HT-29 (cell line): Measurements from ENCODE around the gene SEC61B. TPM values are rescaled to one million over a fixed set of nuclear protein-coding genes. Genes with fewer than 3 reads are reported as not detected.
"Not testable (repeated sequence)": the region's sequence is repeated elsewhere in the genome, so short reads cannot be mapped to it uniquely, and the experiment has no call there.

Experiments
- DNase-seq: peaks from one replicate; pipeline ENCODE4 v3.0.0-alpha.2; 2015; ENCODE audit warnings: low spot score
- total RNA-seq: library from RNA; depleted of rRNA; stranded (reverse); fragments of >200 nt; shearing (Covaris generic); gene quantifications from 2 replicates; pipeline ENCODE4 v1.2.3, GENCODE V29; 2014

SEC61B gene
- total RNA-seq, 1 experiment from 2014 or later, result 116 TPM

DNA sequence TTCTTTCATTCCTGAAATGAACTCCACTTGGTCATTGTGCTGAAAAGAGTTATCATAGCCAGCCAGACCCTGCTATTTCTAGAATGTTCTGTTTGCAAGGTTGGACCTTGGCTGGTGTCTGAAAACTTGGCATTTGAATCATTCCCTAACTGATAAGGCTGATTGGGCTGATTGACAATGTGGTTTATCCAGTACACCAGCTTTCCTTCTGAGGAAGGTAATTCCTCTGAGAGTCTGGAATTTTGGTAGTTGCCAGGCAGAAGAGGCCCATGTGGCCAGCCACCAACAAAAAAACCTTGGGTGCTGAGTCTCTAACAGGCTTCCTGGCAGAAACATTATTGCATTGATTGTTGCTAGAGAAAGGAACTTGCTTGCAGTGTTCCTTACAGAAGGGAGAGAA, 15.3 kb downstream of the SEC61B start:
- DNase-seq, result no peak

DNA sequence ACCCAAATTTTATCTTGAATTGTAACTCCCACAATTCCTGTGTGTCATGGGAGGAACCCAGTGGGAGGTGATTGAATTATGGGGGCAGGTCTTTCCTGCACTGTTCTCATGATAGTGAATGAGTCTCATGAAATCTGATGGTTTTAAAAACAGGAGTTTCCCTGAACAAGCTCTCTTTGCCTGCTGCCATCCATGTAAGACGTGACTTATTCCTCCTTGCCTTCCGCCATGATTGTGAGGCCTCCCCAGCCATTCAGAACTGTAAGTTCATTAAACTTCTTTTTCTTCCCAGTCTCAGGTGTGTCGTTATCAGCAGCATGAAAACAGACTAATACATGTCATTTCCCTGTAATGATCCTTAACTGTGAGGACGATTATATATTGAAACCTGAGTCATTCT, 15.8 kb downstream of the SEC61B start:
- DNase-seq, result not testable (repeated sequence)

DNA sequence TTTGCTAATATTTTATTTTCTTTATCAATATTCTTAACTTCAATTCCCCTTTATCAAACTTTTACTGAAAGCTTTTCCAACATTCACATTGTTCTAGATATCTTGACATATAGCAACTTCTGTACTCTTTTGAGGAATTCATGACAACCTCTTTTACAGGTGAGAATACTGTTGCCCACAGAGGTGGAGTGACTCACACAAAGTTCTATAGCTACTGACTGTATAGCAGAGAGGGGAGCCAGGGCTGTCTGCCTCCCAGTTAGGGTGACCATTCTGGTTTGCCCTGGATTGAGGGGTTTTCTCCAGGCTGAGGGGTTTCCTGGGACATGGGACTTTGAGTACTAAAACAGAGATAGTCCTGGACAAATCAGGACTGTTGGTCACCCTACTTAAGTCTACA, 16.2 kb downstream of the SEC61B start:
- no peak for DNase-seq

DNA sequence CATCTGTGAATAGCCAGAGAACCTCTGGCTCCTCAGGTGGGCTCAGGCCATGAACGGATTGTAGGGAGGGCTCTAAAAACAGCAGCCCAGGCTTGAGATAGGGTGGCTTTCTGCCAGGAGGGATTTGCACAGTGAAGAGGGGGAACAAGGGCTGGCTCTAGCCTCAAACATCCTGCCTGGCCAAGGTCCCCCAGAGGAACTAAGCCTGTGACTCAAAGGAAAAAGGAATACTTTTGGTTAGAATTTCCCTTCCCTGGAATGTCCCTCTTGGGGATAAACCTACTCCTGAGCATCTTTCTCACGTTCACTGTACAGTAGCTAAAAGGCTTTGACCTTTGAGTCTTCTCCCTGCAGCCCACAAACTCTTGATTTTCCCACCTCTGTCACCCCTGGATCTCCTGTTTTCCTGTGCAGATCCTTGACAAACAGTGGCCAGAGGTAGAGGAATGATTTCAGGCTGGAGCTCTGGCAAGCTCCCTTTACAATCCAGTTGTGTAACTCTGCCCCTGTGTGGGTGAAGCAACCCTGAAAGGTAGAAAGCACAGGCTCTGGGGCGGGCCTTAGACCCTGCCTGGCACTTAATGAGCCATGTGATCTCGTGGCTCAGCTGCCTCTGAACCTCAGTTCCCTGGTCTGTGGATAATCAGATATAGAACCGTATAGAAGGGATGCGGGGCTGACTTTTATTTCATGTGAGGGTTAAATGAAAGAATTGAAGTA, 17.4 kb downstream of the SEC61B start:
- no peak for DNase-seq

DNA sequence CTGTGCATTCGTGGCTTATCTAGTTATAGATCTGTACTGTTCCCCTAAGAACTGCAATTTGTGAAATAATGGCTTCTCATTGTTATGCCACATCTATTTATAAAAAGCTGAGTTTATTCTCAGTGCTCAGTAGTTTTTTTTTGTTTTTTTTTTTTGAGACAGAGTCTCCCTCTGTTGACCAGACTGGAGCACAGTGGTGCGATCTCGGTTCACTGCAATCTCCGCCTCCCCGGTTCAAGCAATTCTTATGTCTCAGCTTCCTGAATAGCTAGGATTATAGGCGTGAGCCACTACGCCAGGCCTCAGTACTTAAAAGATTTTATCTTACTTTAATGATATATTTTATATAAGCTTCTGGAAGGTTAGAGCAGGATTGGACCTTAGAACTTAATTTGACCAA, 19.0 kb downstream of the SEC61B start:
- no peak for DNase-seq

DNA sequence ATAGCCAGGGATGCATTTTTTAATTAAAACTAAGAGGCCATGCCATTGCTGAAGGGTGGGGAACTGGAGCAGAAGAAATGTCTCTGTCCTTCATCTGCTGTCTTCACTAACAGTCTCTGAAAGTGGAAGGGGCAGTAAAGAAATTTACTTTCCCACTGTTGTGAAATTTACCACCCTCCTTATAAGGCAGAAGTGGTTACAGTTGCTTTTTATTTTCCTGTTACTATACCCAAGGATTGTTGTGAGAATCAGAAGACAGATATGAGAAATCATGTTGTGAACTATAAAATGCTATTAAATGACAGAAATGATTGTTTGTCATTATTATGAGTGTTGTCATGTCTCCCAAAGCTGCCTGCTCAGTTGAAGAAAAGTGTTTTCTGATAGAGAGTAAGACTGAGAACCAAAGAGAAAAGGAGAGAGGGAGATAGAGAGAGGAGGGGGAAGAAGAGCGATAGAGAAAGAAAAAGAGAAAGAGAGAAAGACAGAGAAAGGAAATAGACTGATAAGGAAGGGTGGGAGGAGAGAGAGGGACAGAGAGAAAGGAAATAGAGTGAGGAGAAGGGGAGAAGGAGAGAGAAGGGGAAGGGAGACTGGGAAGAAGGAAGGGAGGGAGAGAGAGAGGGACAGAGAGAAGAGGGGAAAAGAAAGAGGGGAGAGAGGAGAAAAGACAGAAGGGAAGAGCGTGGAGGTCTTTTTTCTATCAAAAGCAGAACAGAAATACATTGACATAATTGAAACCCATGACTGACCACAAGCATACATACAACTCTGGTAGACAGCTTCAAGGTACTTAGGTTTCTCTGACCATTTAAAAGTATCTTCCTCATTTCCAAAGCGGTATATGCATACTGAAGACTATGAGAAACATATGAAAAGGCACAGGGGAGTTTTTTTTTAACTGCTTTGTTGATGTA, 22.5 kb downstream of the SEC61B start:
- no peak for DNase-seq

DNA sequence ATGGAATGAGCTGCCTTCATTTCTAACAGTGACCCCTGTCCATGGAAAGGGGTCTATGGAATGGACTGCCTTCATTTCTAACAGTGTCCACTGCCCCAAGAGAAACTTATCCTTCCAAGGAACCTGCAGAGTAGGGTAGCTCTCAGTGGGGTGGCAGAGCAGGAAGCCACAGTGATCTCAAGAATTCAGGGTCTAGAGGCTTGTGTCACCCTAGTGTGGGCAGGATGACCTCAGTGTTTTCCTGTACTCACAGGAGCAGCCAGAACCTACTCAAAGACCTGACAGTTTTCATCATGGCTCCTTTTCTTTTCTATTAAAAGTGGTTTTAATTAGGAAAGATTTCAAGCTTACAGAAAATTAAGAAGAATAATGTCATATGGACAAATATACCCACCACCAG, 27.5 kb downstream of the SEC61B start:
- no peak for DNase-seq

DNA sequence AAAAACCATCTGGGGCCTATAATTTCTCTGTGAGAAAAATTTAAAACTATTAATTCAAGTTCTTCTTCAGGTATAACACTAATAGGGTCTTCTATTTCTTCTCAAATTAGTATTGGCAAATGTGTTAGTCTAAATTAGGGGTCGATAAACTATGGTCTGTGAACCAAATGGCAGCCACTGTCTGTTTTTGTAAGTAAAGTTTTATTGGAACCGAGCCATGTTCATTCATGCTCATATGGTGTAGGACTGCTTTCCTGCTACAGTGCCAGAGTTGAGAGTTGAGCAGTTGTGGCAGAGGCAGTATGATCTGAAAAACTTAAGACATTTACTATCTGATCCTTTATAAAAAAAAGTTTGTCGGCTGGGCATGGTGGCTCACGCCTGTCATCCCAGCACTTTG, 29.1 kb downstream of the SEC61B start:
- no peak for DNase-seq

DNA sequence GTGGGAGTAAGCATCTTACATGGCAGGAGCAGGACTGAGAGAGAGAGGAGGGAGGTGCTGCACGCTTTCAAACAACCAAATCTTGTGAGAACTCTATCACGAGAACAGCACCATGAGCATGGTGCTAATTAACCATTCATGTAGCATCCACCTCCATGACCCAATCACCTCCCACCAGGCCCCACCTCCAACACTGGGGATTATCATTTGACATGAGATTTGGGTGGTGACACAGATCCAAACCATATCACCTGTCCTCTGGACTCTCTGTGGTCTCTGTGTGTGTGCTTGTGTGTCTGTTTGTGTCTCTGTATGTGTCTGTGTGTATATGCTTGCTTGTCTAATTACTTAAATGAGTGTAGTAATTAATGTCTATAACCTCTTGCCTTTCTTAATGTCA, 31.1 kb downstream of the SEC61B start:
- no peak for DNase-seq

DNA sequence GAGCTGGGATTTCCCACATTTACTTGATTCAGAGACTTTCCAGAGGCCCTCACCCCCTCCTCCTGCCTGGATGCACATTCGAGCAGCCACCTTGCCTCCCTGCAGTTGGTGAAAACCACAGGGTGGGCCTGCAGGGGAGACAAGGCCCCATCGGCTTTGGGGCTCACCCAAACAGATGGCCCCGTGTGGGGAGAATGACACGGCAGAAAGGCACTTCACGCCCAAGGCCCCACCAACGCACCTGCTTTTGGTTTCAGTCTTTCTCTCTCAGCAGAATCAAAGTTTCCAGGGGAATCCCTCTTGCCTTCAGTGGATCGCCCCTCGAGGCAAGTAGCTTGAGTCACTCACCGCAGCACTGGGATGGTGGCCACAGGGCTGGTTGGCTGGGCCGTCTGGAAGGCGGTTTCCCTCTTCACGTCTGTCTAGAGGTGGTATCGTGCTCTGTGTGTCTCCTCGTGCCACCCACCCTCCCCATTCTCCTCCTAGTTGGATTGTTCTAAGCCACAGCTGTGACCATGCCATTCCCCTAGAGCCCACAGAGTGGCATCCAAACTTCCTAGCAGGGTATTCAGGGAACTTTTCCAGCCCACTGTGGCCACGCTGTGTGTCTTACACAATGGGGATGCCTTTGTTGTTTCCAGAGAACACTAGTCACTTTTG, 31.8 kb downstream of the SEC61B start:
- no peak for DNase-seq

DNA sequence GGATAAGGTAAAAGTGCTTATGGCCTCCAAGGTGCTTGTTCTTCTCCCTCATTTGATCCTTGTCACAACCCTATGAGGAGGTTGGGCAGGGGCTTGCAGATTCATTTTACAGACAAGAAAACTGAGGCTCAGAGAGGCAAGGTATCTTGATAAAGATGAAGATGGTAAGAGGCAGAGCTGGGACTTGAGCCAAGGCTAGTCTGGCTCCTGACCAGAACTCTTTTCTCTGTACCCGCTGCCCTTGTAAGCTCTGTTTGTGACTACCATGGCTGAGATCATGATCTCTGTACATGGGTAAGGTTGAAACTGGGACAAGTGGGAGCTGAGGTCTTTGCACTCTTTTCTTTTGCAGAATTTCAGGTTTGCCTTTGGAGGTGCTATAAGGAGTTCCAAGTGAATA, 33.6 kb downstream of the SEC61B start:
- DNase-seq, result no peak

DNA sequence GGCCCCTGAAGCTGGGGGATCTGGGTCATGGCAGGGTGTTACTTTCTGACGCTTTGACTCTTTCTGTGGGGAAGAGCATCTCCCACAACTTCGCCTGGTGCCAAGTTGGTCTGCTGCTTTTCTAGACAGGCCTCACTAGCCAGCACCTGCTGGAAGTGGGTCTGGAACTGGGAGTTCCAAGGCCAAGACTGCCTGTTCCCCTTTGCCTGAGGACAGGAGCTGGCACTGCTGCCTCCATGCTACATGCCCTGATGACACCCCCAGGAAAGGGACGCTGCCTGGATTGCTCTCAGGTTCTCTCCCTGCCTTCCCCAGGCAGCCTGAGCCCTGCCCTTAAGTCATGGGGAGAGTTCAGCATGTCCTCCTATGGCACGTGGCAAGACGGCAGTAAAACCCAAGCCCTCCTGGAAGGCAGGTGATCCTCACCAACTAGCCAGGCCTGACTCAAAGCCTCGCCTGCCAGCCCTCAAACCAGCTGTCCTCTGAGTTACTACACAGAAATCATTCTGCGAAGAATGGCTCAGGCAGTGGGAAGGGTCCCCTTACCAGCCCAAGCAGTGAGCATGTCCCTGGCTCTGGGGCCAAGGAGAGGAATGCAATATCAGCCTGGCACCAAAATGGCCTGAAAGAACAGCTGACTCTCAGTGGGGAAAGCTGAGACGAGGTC, 35.8 kb downstream of the SEC61B start:
- DNase-seq, result no peak

DNA sequence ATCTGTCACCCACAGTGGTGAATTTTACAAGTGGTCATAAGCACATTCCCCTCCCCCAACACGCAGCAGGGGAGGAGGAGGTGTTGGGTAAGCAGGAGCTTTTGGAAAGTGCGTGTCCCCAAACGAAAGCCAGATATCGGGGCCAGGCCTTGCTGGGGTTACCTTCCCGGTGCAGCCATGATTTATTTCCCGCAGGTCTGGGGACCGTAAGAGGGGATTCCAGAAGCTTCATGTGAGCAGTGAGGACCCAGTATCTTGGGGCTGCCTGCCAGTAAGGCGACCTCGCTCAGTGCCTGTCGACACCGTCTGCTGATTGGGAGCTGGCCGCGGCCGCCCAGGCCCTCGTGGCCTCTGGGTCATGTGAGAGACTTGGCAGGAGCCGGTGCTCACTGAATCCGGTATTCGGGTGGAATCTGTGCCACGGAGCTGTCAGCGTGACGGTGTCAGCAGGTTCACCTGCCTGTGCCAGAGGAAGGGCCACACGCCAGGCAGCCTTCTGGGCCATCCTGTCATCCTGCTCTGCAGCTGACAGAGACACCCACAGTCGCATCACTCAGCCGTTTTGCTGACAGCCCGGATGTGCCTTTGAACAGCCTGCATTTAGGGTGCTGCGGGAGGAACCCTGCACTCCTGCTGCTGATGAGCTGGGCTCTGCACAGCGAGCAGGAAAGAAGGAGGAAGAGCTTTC, 37.3 kb downstream of the SEC61B start:
- DNase-seq, result no peak

DNA sequence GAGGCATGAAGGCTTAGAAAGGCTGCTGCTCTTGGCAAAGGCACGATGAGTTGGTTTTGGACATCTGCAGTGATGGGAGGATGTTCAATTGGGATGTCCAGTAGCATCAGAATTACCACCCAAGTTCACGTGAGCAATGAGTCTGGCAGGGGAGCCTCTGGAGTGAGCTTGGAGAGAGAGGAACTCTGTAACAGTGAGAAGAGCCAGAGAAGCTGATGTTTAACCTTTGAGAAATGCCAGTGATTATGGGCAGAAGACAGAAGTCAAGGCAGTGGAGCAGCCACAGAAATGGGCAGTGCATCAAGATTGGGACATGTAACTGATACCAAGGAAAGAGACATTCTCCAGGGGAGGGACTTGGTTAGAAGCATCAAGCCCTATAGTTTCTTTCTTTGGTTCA, 39.8 kb downstream of the SEC61B start:
- no peak for DNase-seq

DNA sequence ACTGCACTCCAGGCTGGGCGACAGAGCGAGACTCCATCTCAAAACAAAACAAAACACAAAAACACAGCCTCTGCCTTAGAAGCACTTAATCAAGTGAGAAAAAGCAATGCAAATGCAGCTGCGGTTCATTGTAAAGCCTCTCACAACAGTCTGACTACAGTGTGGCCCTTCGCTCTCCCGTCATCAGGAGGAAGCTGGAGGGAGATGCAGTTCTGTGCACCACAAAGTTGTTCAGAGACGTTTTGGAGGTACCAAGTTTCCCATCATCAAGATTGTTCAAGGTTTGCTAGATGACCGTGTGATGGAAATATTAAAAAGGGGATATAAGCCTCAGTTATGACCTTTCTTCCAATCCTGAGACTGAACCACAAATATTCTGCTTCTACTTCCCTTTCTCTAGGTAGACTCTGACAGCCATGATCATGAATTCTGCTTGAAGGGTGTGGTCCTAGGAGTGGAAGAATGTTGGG, 40.9 kb downstream of the SEC61B start:
- DNase-seq, result no peak

DNA sequence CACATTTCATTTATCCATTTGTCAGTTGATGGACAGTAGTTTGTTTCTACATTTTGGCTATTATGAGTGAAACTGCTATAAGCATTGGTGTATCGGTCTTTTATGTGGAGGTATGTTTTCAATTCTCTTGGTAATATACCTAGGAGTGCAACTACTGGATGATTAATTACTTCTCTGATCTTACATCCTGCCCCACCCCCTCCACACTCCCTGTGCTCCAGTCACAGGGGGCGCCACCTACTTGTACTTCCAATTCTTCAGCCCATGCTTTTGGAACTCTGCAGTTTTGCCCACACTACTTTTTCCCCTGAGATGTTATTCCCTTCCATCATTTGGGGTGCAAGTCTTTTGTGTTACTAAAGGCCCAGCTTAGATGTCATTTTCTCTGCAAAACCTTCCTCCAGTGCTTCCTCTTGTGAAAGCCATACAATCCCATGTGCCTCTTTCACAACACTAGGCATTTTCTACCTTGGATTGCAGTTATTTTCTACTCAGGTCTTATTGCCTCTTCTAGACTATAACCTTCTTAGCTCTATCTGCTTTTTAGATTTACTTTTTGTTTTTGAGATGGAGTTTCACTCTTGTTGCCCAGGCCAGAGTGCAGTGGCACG, 42.1 kb downstream of the SEC61B start:
- DNase-seq, result peak; percentile 19

DNA sequence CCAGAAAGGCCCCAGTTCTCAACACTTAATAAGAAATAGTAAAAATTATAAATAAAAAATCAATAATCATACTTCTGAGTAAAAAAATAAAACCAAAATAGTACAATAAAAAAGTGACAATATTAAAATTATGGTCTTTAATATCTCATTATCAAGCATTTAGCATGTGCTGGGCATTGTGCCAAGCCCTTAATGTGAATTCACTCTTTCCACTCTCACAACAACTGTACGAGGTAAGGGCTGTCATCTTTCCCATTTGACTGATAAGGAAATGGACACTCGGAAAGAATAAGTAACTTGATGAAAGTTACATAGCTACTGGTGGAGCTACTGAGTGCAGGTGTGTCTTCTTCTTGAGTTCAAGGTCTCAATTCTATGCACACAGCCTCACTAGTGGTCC, 43.6 kb downstream of the SEC61B start:
- DNase-seq, result no peak

DNA sequence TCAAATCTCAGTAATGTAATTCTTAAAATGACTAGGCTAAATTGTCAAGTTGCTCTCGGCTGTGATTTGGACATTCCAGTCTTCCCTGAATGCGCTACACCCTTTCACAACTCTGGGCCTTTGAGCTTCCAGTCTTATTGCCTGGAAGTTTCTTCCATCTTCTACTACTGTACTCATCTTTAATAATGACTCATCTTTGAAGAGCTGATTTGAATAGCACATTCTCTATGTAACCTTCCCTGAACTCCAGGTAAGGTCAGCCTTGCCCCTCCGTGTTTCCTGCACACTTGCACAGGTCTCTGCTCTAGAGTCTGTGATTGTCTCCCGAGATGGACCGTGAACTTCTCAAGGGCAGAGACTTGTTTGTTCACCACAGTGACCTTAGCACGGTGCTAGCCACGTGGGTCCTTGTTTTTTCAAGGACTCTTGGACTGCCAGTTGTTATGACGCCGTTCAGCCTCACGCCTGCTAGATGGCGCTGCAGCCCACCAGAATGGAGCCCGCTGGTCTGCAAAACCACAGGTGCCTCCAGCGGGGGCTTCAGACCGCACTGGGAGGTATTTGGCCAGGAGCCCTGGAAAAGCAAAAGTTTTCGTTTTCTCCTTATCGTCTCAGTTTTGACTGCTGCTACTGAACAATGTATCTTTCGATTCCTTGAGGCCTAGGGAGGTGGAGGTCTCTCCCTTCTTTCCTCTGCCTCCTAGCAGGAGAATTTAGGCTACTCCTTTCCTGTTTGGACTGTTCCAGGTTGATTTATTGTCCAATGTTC, 44.4 kb downstream of the SEC61B start:
- DNase-seq, result peak; percentile 35

DNA sequence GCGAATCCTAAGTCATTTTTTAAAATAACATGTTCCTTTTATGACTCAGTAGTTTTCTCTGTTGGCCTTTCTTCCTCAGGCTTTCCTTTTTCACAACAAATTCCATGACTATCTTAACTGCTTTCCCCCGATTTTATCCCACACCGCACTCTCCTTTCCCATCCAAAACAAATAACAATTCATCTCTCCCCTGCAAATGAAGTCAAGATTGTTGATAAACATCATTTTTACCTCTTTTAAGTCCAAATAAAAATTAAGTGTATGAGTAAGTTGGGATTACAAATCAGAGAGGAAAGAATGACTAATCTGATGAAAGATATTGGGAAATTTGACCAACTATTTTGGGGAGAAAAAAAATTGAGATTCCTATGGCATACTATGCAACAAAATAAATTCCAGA, 47.3 kb downstream of the SEC61B start:
- DNase-seq, result no peak

DNA sequence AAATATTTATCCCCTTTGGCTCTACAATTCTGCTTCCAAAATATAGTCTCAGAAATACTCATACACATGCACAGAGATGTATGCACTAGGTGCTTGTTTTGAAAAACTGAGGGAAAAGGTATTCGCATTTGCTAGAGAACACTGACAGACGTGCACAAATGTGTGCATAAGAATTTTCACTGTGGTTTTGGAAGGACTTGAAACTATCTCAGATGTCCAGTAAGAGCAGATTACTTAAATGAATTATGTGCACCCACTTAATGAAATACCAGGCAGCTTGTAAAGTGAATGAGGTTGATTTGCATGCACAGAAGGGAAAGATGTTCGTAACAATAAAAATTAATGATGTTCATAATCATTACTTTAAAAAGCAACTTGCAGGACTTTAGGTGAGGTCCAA, 48.4 kb downstream of the SEC61B start:
- DNase-seq, result no peak
